Astrocyte of the cerebellum (primary cell): ENCODE results near the gene SF3A2.

Experiments used
- DNase-seq: peaks from one replicate; pipeline ENCODE4 v3.0.0-alpha.2; 2011; ENCODE audit warnings: low read depth
- H3K4me3 ChIP-seq: 2 replicates; pipeline ENCODE4 v1.5.1; 2011; ENCODE audit warnings: mild to moderate bottlenecking, low read depth, low read length, moderate library complexity
- CTCF ChIP-seq: IDR thresholded peaks from 2 replicates; pipeline ENCODE4 v1.5.1; 2012; ENCODE audit warnings: low read length, low read depth, moderate library complexity, mild to moderate bottlenecking; ENCODE audit errors: missing control alignments
- in situ Hi-C: cut with HindIII; loops from 2 replicates; pipeline ENCODE4 v1.10.0; 2017; ENCODE audit warnings: low sequenced_read_pairs

Gene SF3A2

GRCh38 chr19:2191456-2192310 is 44.9 kb upstream of the SF3A2 start:
- TF ChIP-seq CTCF = no peak
- H3K4me3 ChIP-seq = no peak overlapping the region
- no peak for DNase-seq
- in situ Hi-C loops = no loop called here

GRCh38 chr19:2192862-2193261 is 43.8 kb upstream of the SF3A2 start:
- no peak for DNase-seq
- in situ Hi-C loops = no loop called here
- TF ChIP-seq CTCF = no peak
- no peak overlapping the region for H3K4me3 ChIP-seq

GRCh38 chr19:2193807-2194206 is 42.8 kb upstream of the SF3A2 start:
- no peak for DNase-seq
- no peak for TF ChIP-seq CTCF
- in situ Hi-C loops = no loop called here
- H3K4me3 ChIP-seq = no peak overlapping the region

GRCh38 chr19:2194513-2195078 is 42.0 kb upstream of the SF3A2 start:
- in situ Hi-C loops = no loop called here
- TF ChIP-seq CTCF = no peak
- no peak overlapping the region for H3K4me3 ChIP-seq
- no peak for DNase-seq

- H3K4me3 ChIP-seq = no peak overlapping the region
- in situ Hi-C loops = no loop called here
- no peak for DNase-seq
- TF ChIP-seq CTCF = no peak
Observed at GRCh38 chr19:2195361-2195760, 41.3 kb upstream of the SF3A2 start.

GRCh38 chr19:2195914-2196313 is 40.7 kb upstream of the SF3A2 start:
- no peak for TF ChIP-seq CTCF
- H3K4me3 ChIP-seq = no peak overlapping the region
- DNase-seq = no peak
- in situ Hi-C loops = no loop called here
